Endothelial cell of umbilical vein (primary cell): ENCODE data around the gene COL16A1. TPM values are rescaled to one million over a fixed set of nuclear protein-coding genes. Genes with fewer than 3 reads are reported as not detected.

ENCODE experiments used
- BruUV-seq: library from RNA; stranded (reverse); fragments of 400-500 nt; replicated peaks from 2 replicates; lab custom pipeline; 2021; lab: Mats Ljungman, UMichigan
- CTCF ChIA-PET: fragments of 300-600, 350-600 bp; sonication (Branson Sonifier 250); formaldehyde crosslinking; loops from one replicate; lab custom pipeline; 2021; ENCODE audit warnings: antibody characterized with exemption, inconsistent platforms; lab: Charles Lee
- POLR2A ChIA-PET: fragments of 300-600, 350-600 bp; sonication (Branson Sonifier 250); formaldehyde crosslinking; loops from one replicate; lab custom pipeline; 2021; ENCODE audit warnings: antibody characterized with exemption, inconsistent platforms; lab: Charles Lee
- DNase-seq: peaks from one replicate; pipeline ENCODE4 v3.0.0-alpha.2; 2011; ENCODE audit warnings: low read depth, low spot score
- FAIRE-seq: peaks from 2 replicates; lab custom pipeline; 2011; peaks lifted over from hg19 to GRCh38; lab: Jason Lieb, UNC
- H2AFZ ChIP-seq: 2 replicates; pipeline ENCODE4 v1.6.0; 2012; ENCODE audit warnings: low read depth, low read length, control low read depth, inconsistent platforms
- H3K27ac ChIP-seq: 2 replicates; pipeline ENCODE4 v1.5.1; 2011; ENCODE audit warnings: low read depth, mild to moderate bottlenecking, control low read depth, low read length, moderate library complexity; ENCODE audit not compliant: insufficient read depth
- H3K27me3 ChIP-seq, 2 experiments: 2 replicates each; pipeline versions ENCODE4 v1.6.0 to v1.6.1; 2011; ENCODE audit warnings: low read length in 2 of 2, mixed read lengths in 1 of 2; ENCODE audit not compliant: control insufficient read depth in 2 of 2, insufficient read depth in 2 of 2
- H3K36me3 ChIP-seq, 2 experiments: 2 replicates in 1 of 2; 3 replicates in 1 of 2; pipeline ENCODE4 v1.5.1; 2011; ENCODE audit warnings: low read length in 2 of 2, mild to moderate bottlenecking in 1 of 2, moderate library complexity in 1 of 2; ENCODE audit not compliant: control insufficient read depth in 2 of 2, insufficient read depth in 2 of 2; ENCODE audit errors: extremely low read depth in 1 of 2
- H3K4me1 ChIP-seq: 3 replicates; pipeline ENCODE4 v1.5.1; 2011; ENCODE audit warnings: mild to moderate bottlenecking, low read length; ENCODE audit not compliant: control insufficient read depth, insufficient read depth; ENCODE audit errors: extremely low read depth
- H3K4me2 ChIP-seq: 2 replicates; pipeline ENCODE4 v1.6.1; 2011; ENCODE audit warnings: low read length, control low read depth, mixed read lengths; ENCODE audit not compliant: insufficient read depth
- H3K4me3 ChIP-seq, 3 experiments: fragments of 200-600 bp in 1 of 3; sonication (generic), shearing (Covaris generic) in 1 of 3; replicated peaks in 1 of 3; 2 replicates each; pipeline ENCODE4 v1.5.1; 2011 to 2016; ENCODE audit warnings: control low read depth in 3 of 3, low read length in 3 of 3, mild to moderate bottlenecking in 2 of 3, inconsistent platforms in 1 of 3, low read depth in 1 of 3, moderate library complexity in 1 of 3; ENCODE audit not compliant: insufficient read depth in 1 of 3
- H3K79me2 ChIP-seq: 2 replicates; pipeline ENCODE4 v1.6.0; 2012; ENCODE audit warnings: low read length, inconsistent platforms; ENCODE audit not compliant: control insufficient read depth, insufficient read depth
- H3K9ac ChIP-seq: replicated peaks from 2 replicates; pipeline ENCODE3; 2011; ENCODE audit warnings: low read length, control low read depth; ENCODE audit not compliant: insufficient read depth; ENCODE audit errors: extremely low read depth
- H3K9me1 ChIP-seq: replicated peaks from 3 replicates; pipeline ENCODE4 v1.6.0; 2011; ENCODE audit warnings: mild to moderate bottlenecking, low read length; ENCODE audit not compliant: control insufficient read depth, insufficient read depth; ENCODE audit errors: extremely low read depth
- H3K9me3 ChIP-seq: replicated peaks from 2 replicates; pipeline ENCODE4 v1.5.1; 2012; ENCODE audit warnings: low read length, inconsistent platforms; ENCODE audit not compliant: control insufficient read depth, insufficient read depth
- H4K20me1 ChIP-seq: replicated peaks from 2 replicates; pipeline ENCODE3; 2011; ENCODE audit warnings: mild to moderate bottlenecking, low read length; ENCODE audit not compliant: control insufficient read depth, insufficient read depth; ENCODE audit errors: extremely low read depth
- CTCF ChIP-seq, 2 donors: IDR thresholded peaks; 1 replicate in 1 of 2; 2 replicates in 1 of 2; pipeline ENCODE4 v1.5.1; 2011; ENCODE audit warnings: low read length in 2 of 2, mild to moderate bottlenecking in 2 of 2, moderate library complexity in 2 of 2, control low read depth in 1 of 2, inconsistent platforms in 1 of 2, low read depth in 1 of 2; ENCODE audit not compliant: insufficient read depth in 1 of 2; ENCODE audit errors: extremely low read depth in 1 of 2
- EZH2 ChIP-seq: IDR thresholded peaks from 2 replicates; pipeline ENCODE4 v1.6.1; 2012; ENCODE audit warnings: borderline replicate concordance, low read depth, mild to moderate bottlenecking, moderate library complexity, low read length, inconsistent platforms; ENCODE audit not compliant: severe bottlenecking
- FOS ChIP-seq: IDR thresholded peaks from 2 replicates; pipeline ENCODE4 v1.6.1; 2011; ENCODE audit warnings: mild to moderate bottlenecking, low read length, moderate library complexity, borderline replicate concordance; ENCODE audit not compliant: insufficient read depth
- GATA2 ChIP-seq: IDR thresholded peaks from 2 replicates; pipeline ENCODE4 v1.7.0; 2011; ENCODE audit warnings: low read depth, mild to moderate bottlenecking, moderate library complexity, mixed read lengths, low read length; ENCODE audit not compliant: insufficient read length, insufficient read depth
- JUN ChIP-seq: IDR thresholded peaks from 2 replicates; pipeline ENCODE4 v1.6.1; 2011; ENCODE audit warnings: borderline replicate concordance, low read depth; ENCODE audit not compliant: insufficient read length, insufficient read depth
- MAX ChIP-seq: IDR thresholded peaks from 2 replicates; pipeline ENCODE4 v1.6.1; 2011; ENCODE audit not compliant: insufficient read depth, insufficient read length
- MYC ChIP-seq: IDR thresholded peaks from one replicate; pipeline ENCODE4 v1.6.1; 2011; ENCODE audit warnings: mild to moderate bottlenecking, low read depth, low read length
- POLR2A ChIP-seq: IDR thresholded peaks from 2 replicates; pipeline ENCODE4 v1.6.1; 2012; ENCODE audit warnings: low read depth, mild to moderate bottlenecking, control low read depth, low read length
- POLR2AphosphoS5 ChIP-seq: IDR thresholded peaks from 2 replicates; pipeline ENCODE4 v1.6.1; 2012; ENCODE audit warnings: low read depth, mild to moderate bottlenecking, control low read depth, low read length, moderate library complexity; ENCODE audit not compliant: insufficient read depth
- dilution Hi-C: fragments of 300-500 bp; cut with MboI; formaldehyde crosslinking; loops from one replicate; pipeline ENCODE4 v1.15.0; 2019; ENCODE audit warnings: low sequenced_read_pairs; ENCODE audit not compliant: extremely low pct_ligation_motif_present
- intact Hi-C: fragments of 100-400 bp; cut with micrococcal nuclease; formaldehyde crosslinking; loops from one replicate; pipeline ENCODE4 v1.10.0; 2022
- polyA plus RNA-seq, 4 experiments: library from polyadenylated mRNA; depleted of rRNA in 3 of 4; stranded (reverse) in 3 of 4; unstranded in 1 of 4; fragments of >200 nt; gene quantifications; 2 replicates each; pipeline versions ENCODE4 v1.2.1 to v1.2.3, GENCODE V29; 2011 to 2012; ENCODE audit warnings: missing spikeins in 1 of 4
- total RNA-seq: library from RNA; stranded (reverse); gene quantifications from 2 replicates; pipeline ENCODE4 v1.2.3, GENCODE V29; 2021

Gene COL16A1
- total and polyA plus RNA-seq, 2 donors (not counting 3 experiments of a cell fraction or from before 2014, with no cell fraction given), result 0.68 to 1.2 TPM

GRCh38 chr1:31655756-31656155, 48.1 kb downstream of the COL16A1 start:
- intact Hi-C loops, result no loop called here
- Histone ChIP-seq H3K79me2 (no peaks in the 10 kb centered on the region), H3K27ac (no peak overlapping the region), H3K9ac (no peak overlapping the region), H3K36me3 (no peaks in the 10 kb centered on the region), H3K27me3 (no peaks in the 10 kb centered on the region), H3K9me3 (no peaks in the 10 kb centered on the region), H3K9me1 (no peaks in the 10 kb centered on the region), H3K4me2 (no peak overlapping the region), H4K20me1 (no peaks in the 10 kb centered on the region), H3K4me1 (no peaks in the 10 kb centered on the region), H3K4me3 (no peak overlapping the region), H2AFZ (no peak overlapping the region)
- TF ChIP-seq GATA2 (no peak), POLR2AphosphoS5 (no peak), EZH2 (no peak), CTCF (IDR thresholded peaks at IDR 0.05; ENCODE audit: extremely low read depth in 1 of 2, insufficient read depth in 1 of 2, low read depth in 1 of 2, low read length in 2 of 2) (no peak), FOS (no peak), JUN (no peak), POLR2A (no peak), MAX (no peak), MYC (no peak)
- dilution Hi-C loops, result no loop called here
- no peak for FAIRE-seq
- no peak for DNase-seq
- ChIA-PET POLR2A (no interaction called here), CTCF (interaction anchor here (1.0 to 2.2 kb wide), 4 partner anchors 11 to 133 kb away, joined by 3 to 8 read pairs (median 5); partner anchors contain the start of gene PEF1)
- no TSS peak for BruUV-seq
